Neural progenitor cell (in vitro differentiated cells): ENCODE measurements around the gene C16orf87.

Experiments used
- EZH2 ChIP-seq: fragments of 200-600 bp; sonication (generic); IDR thresholded peaks from 2 replicates; pipeline ENCODE4 v1.6.1; 2017; ENCODE audit warnings: antibody characterized with exemption, mild to moderate bottlenecking, moderate library complexity
- EZH2phosphoT487 ChIP-seq: fragments of 200-600 bp; sonication (generic); IDR thresholded peaks from 2 replicates; pipeline ENCODE4 v1.6.1; 2017; ENCODE audit warnings: antibody characterized with exemption
- TF ChIP-seq, protein P1 (sequence below): fragments of 200-600 bp; sonication (generic); IDR thresholded peaks from 2 replicates; pipeline ENCODE4 v1.5.1; 2017; ENCODE audit warnings: antibody characterized with exemption, mild to moderate bottlenecking

DNA sequence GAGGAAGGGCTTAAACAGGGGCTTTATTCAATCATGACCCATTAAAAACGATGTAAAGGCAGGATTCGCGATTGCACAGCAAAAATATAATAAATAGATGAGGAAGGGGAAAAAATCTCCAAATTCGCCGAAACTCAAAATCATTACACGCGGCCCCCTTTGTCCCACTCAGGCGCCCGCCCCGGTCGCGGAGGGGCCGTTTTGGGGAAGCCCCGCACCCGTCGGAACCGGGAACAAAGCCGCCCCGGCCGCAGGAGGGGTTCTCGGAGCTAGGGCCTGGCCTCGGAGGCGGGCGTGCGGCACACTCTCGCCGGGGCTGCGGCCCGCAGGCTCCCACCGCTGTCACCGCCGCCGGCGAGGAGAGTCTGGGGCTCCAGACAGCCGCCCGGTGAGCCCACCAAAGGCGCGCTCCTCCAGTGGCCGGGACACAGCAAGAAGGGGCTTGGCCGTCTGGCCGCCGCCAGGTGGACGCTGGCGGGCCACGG is 521 bp downstream of the C16orf87 start:
- TF ChIP-seq, protein P1, sequence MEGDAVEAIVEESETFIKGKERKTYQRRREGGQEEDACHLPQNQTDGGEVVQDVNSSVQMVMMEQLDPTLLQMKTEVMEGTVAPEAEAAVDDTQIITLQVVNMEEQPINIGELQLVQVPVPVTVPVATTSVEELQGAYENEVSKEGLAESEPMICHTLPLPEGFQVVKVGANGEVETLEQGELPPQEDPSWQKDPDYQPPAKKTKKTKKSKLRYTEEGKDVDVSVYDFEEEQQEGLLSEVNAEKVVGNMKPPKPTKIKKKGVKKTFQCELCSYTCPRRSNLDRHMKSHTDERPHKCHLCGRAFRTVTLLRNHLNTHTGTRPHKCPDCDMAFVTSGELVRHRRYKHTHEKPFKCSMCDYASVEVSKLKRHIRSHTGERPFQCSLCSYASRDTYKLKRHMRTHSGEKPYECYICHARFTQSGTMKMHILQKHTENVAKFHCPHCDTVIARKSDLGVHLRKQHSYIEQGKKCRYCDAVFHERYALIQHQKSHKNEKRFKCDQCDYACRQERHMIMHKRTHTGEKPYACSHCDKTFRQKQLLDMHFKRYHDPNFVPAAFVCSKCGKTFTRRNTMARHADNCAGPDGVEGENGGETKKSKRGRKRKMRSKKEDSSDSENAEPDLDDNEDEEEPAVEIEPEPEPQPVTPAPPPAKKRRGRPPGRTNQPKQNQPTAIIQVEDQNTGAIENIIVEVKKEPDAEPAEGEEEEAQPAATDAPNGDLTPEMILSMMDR: no peak
- no peak for TF ChIP-seq EZH2phosphoT487
- TF ChIP-seq EZH2: no peak
